HG02885 (cell line): ENCODE measurements around the gene EFHC2.
"Not testable (repeated sequence)": the region's sequence is repeated elsewhere in the genome, so short reads cannot be mapped to it uniquely, and the experiment has no call there.

ENCODE experiments used
- ATAC-seq: cut with Tn5 transposase; IDR thresholded peaks from one replicate; pipeline ENCODE4 v1.9.1; 2021; ENCODE audit warnings: mild to moderate bottlenecking; ENCODE audit not compliant: unreplicated experiment, poor library complexity

EFHC2 gene

GRCh38 chrX:44305921-44306320 is 37.6 kb downstream of the EFHC2 start:
- no peak for ATAC-seq

DNA sequence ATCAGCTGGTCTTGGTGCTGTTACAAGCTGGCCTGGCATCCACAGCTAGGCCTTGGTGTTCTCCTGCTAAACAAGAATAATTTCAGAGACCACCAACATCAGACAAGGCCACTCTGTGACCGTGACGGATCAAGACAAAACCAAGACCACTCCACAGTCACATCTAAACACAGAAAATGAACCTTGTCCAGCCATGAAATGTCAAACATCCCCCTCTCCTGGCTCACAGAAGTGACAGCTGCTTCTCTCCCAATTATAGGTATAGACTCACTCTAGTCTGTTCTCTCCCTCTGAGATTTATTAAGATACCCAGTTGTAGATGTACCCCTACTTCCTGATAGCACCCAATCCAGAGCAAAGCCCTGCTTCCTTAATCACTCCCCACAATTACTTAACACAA is 40.4 kb downstream of the EFHC2 start:
- ATAC-seq = no peak

- no peak for ATAC-seq
These were observed 44.3 kb downstream of the EFHC2 start for GRCh38 chrX:44299177-44299576.

- no peak for ATAC-seq
These were observed 51.9 kb downstream of the EFHC2 start for GRCh38 chrX:44291468-44292092.

DNA sequence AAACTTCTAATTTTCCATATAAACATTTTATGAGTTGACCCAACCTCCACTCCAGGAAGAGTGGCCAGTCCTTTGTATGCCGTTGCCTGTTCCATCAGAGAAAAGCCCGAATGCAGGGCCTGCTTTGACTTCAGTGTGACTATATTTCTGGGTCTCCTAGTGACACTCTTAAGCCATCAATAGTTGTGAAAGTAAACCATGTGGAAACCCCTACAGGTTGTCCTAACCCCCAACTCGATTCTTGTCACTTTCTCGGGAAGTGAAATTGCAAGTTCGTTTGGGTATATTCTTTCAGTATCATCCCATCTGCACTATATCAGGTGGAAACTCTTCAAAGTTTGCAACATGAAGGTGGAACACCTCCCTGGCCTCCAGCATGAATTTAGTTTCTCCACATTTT is 52.8 kb downstream of the EFHC2 start:
- ATAC-seq = no peak

- no peak for ATAC-seq
These were observed 60.7 kb downstream of the EFHC2 start for GRCh38 chrX:44282753-44283152.

GRCh38 chrX:44280116-44280515 is 63.4 kb downstream of the EFHC2 start:
- ATAC-seq = no peak

DNA sequence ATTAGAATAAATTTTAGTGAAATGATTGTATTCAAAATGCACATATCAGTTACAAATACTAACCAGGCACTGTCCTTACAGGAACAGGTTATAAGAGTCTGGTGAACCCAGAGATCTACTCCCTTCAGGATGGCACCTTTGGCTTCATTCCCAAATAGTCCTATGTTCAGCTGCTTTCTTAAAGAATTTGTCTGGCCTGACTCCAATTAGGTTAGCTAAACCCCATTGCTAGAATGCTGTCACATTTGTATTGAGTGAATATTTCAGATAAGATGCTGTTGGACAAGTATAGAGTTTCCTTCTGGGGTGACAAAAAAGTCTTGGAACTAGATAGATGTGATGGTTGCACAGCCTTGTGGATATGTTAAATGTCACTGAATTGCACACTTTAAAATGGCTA is 69.4 kb downstream of the EFHC2 start:
- ATAC-seq = no peak

GRCh38 chrX:44267861-44268260 is 75.6 kb downstream of the EFHC2 start:
- ATAC-seq = no peak

DNA sequence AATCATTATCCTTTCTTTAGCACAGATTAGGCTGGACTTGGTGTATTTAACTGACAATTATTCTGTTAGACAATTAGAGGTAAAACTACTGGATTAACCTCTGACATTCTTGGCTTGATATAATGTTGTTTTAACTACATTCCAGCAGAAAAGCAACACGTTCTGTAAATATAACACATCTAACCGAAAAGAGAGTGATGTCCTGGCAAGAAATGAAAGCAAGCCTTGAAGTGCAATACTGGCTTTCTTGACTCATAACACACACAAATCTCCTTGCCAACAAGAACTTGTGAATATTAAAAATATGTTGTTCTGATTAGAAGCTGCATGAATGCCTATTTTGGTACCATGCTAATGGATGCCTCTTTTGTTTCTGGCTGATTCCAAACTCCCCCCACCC is 76.4 kb downstream of the EFHC2 start:
- no peak for ATAC-seq

DNA sequence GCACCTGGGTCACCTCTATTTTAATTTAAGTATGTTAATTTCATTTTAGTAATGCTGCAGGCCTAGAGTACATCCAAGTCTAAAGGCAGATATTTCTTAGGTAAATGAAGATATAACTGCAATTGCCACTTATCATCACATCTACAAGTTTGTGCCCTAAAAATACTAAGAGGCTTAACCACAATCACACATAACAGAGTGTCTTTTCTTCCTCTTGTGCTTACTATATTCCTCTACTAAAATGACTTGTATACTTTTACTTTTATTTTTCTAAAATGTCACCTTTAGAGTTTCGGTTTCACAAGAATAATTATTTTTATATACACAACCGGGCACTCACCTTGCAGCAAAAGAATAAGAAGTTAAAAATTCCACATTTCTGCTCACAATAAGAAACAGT is 77.9 kb downstream of the EFHC2 start:
- no peak for ATAC-seq

DNA sequence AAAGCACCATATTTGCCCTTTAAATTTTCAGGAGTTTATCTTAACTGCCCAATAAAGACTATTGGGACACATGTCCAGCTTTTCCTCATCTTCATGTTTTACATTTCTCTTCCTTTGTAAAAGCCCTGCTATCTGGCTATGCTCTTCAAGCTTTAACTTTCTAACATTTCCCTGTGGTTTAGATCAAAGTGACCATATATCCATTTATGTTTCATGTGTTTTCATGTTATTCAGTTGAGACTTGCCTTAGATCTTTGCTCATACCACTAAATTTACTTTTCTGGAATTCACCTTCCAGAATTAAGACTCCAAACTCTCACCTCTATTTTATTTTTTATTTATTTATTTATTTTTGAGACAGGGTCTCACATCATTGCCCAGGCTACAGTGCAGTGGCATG is 78.5 kb downstream of the EFHC2 start:
- ATAC-seq = no peak

DNA sequence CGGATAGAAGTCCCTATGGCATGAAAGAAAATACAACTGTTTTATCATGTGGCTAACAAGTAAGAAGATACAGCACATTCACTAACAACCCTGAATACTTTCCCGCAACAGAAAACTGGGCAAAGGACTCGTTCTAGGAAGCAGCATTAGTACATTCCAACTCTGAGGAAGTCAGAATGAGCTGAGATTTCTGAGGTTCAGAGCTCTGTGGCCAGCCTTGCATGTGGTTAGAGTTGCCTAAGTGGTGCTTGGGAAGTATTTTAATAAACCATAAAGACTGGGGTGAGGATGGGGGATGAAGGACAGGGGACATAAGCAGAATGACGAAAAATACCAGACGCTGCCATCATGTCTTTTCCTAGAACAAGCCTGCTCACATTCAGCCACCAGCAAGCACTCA is 82.2 kb downstream of the EFHC2 start:
- ATAC-seq = no peak

GRCh38 chrX:44260609-44261008 is 82.9 kb downstream of the EFHC2 start:
- ATAC-seq = no peak

GRCh38 chrX:44255742-44256141 is 87.7 kb downstream of the EFHC2 start:
- not testable (repeated sequence) for ATAC-seq

DNA sequence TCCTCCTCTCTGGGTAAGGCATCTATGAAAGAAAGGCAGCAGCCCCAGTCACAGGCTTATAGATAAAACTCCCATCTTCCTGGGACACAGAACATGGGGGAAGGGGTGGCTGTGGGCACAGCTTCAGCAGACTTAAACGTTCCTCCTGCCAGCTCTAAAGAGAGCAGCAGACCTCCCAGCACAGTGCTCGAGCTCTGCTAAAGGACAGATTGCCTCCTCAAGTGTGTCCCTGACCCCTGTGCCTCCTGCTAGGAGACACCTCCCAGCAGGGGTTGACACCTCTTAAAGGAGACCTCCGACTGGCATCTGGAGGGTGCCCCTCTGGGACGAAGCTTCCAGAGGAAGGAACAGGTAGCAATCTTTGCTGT is 89.9 kb downstream of the EFHC2 start:
- peak; percentile 22 for ATAC-seq

GRCh38 chrX:44252688-44253574 is 90.5 kb downstream of the EFHC2 start:
- ATAC-seq = peak; percentile 89

DNA sequence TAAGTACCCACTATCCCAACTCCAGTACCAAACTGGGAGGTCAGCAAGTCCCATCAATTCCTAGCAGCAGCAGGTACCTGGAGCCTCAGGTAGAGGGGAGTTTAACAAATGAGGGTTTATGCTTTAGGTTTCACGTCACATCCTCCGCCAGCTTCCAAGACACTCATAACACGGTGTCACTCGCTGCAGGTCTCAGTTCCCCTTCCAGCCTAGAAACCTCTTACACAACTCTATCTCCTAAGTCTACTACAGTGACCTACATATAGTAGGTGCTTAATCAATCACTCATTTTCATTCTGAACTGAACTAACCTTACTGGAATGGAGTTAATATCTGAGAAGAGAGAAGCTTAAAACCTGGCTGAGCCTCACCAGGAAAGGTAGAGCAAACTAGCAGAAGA is 96.0 kb downstream of the EFHC2 start:
- ATAC-seq = peak; percentile 49

DNA sequence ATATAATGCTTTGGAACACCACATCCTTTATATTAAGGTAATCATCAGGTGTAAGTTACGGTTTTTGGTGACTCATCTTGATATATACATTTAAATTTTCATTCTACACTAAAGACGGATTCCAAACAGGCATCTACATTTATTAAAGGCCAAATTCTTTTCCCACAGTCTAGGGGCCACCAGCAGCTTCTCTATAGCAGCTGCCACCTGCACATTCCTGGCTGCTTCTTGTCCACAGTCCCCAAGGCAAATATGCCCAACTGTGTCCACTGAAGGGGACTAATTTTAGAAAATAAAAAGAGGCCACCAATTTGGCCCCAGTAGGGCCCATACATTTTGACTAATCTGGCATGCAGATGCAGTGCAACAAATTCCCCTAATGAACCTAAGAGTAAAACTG is 96.6 kb downstream of the EFHC2 start:
- ATAC-seq = no peak

DNA sequence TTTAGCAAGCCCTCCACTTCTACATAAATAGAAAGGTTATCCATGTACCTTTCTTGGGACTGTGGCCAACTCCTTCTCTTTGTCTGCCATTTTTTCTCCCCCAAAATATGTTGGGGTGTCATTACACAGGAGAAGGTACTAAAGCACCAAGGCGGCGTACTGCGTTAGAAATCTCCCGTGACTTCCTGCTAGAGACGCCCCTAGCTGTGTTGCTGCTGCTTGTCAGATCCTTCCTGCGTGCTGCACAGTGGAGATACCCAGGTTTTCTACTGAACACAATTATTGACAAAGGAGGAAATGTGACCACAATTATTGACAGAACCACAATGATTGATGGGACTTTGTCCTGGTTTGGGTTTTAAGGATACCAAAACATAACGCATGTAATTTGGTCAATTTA is 97.7 kb downstream of the EFHC2 start:
- no peak for ATAC-seq

DNA sequence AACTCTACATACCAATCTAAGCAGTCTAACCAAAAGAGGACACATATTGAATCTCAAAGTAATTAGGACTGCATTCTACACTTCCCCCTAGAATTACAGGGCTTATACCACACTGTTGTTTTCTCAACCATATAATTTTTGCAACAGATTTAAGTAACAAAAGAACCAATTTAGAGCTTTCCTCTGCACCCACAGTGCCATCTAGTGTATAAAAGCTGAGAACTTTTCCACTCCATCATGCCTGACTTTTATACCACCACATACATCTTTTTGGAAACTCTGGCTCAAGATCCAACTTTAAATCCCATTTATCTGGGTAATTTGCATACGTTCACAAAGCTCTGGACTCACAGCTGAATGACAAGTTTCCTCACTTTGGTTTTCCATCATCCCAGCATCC is 99.5 kb downstream of the EFHC2 start:
- ATAC-seq = no peak

DNA sequence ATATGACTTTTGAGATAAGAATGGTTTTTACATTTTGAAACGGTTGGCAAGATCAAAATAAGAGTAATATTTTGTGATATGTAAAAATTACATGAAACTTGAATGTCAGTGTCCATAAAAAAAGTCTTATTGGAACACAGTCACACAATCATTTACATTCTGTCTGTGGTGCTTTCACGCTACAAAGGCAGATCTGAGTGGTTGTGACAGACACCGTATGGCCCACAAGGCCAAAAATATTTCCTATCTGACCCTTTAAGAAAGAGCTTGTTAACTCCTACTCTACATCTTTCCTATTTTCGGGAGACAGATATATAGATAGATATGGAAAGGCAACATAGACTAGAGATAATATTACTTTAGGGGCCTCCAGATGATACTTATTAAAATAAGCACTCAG is 101.9 kb downstream of the EFHC2 start:
- no peak for ATAC-seq
